Measurements from ENCODE around the gene MAFG.

The MAFG gene

DNA sequence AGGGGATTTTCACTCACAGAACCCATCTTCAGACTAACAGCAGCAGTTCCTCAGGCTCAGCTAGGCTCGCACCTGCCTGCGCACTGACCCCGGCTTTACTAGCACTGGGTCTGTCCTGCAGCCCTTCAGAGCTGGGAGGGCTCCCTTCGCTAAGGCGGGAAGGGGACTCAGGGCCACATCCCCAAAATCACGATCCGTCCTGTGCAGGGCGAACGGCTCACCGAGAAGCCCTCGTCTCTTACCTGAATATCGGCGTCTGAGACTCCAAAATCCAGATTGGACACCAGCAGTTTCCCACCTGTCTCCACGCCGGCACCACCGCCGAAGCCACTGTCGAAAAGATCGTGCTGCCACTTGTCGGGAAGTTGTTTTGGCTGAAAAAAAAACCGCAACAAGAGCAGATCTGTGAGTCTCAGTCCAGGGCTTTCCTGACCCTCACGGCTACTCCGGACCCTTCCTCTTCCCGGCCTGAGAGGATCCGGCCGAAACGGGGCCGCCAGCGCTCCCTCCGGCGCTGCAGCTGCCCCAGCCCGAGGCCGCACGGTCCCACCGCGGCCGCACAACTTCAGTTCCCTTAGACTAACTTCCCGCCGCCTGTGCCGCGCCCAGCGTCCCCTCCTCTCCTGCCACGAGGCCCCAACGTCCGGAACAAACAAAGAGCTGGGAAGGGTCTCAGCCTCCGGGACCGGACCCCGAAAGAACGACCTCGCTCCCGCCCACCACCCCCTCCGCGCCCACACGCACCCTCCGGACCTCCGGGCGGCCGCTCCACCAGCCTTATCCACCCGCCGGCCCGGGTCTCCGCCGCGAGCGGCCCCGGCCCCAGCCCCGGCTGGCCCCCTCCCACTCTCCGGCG, 36.9 kb downstream of the MAFG start (continued):
- TF ChIP-seq, protein P1, sequence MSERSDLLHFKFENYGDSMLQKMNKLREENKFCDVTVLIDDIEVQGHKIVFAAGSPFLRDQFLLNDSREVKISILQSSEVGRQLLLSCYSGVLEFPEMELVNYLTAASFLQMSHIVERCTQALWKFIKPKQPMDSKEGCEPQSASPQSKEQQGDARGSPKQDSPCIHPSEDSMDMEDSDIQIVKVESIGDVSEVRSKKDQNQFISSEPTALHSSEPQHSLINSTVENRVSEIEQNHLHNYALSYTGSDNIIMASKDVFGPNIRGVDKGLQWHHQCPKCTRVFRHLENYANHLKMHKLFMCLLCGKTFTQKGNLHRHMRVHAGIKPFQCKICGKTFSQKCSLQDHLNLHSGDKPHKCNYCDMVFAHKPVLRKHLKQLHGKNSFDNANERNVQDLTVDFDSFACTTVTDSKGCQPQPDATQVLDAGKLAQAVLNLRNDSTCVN (tag by site-specific recombination; optimal IDR thresholded peaks at IDR 0.05), result no peak
- TF ChIP-seq ZNF561 (tag by site-specific recombination; IDR thresholded peaks at IDR 0.05; ENCODE audit: borderline replicate concordance) (no peak), ZNF416 (tag by site-specific recombination; IDR thresholded peaks at IDR 0.05) (no peak), ZNF133 (tag by site-specific recombination; IDR thresholded peaks at IDR 0.05) (no peak), SP2 (tag by site-specific recombination; IDR thresholded peaks at IDR 0.05) (peak; percentile 17), ZNF23 (tag by site-specific recombination; IDR thresholded peaks at IDR 0.05; ENCODE audit: borderline replicate concordance) (no peak), ZNF48 (tag by site-specific recombination; IDR thresholded peaks at IDR 0.05) (no peak), ZFHX2 (tag by site-specific recombination; conservative IDR thresholded peaks at IDR 0.05) (peak; percentile 43), ZFP41 (tag by site-specific recombination; IDR thresholded peaks at IDR 0.05; ENCODE audit: borderline replicate concordance) (no peak)
- TF ChIP-seq, protein P2, sequence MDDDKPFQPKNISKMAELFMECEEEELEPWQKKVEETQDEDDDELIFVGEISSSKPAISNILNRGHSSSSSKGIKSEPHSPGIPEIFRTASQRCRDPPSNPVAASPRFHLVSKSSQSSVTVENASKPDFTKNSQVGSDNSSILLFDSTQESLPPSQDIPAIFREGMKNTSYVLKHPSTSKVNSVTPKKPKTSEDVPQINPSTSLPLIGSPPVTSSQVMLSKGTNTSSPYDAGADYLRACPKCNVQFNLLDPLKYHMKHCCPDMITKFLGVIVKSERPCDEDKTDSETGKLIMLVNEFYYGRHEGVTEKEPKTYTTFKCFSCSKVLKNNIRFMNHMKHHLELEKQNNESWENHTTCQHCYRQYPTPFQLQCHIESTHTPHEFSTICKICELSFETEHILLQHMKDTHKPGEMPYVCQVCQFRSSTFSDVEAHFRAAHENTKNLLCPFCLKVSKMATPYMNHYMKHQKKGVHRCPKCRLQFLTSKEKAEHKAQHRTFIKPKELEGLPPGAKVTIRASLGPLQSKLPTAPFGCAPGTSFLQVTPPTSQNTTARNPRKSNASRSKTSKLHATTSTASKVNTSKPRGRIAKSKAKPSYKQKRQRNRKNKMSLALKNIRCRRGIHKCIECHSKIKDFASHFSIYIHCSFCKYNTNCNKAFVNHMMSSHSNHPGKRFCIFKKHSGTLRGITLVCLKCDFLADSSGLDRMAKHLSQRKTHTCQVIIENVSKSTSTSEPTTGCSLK (tag by site-specific recombination; IDR thresholded peaks at IDR 0.05), result no peak
- TF ChIP-seq, protein P3, sequence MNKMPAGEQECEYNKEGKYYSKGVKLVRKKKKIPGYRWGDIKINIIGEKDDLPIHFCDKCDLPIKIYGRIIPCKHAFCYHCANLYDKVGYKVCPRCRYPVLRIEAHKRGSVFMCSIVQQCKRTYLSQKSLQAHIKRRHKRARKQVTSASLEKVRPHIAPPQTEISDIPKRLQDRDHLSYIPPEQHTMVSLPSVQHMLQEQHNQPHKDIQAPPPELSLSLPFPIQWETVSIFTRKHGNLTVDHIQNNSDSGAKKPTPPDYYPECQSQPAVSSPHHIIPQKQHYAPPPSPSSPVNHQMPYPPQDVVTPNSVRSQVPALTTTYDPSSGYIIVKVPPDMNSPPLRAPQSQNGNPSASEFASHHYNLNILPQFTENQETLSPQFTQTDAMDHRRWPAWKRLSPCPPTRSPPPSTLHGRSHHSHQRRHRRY (tag by site-specific recombination; IDR thresholded peaks at IDR 0.05), result no peak
- TF ChIP-seq, protein P4, sequence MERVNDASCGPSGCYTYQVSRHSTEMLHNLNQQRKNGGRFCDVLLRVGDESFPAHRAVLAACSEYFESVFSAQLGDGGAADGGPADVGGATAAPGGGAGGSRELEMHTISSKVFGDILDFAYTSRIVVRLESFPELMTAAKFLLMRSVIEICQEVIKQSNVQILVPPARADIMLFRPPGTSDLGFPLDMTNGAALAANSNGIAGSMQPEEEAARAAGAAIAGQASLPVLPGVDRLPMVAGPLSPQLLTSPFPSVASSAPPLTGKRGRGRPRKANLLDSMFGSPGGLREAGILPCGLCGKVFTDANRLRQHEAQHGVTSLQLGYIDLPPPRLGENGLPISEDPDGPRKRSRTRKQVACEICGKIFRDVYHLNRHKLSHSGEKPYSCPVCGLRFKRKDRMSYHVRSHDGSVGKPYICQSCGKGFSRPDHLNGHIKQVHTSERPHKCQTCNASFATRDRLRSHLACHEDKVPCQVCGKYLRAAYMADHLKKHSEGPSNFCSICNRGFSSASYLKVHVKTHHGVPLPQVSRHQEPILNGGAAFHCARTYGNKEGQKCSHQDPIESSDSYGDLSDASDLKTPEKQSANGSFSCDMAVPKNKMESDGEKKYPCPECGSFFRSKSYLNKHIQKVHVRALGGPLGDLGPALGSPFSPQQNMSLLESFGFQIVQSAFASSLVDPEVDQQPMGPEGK (tag by site-specific recombination; IDR thresholded peaks at IDR 0.05), result no peak

DNA sequence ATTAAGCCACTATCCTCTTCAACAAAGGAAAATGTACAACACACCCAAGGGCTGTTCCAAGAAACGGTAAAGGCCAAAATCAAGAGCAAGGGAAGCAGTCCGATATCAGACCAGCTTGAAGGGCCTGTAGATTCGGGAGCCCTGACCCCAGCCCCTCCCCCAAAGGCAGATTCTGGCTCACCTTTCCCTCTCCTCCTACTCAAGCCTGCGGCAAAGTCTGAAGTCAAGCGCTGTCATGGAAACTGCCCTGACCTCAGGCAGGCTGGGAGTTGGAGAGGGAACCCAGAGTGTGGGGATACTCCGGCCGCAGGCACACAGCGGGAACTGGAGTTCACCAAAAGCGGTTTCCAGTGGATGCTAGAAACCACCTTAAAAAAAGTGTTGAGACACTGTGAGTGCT, 37.9 kb downstream of the MAFG start:
- TF ChIP-seq ZBTB7A (tag by site-specific recombination; IDR thresholded peaks at IDR 0.05; ENCODE audit: low read depth) (no peak), REPIN1 (tag by site-specific recombination; IDR thresholded peaks at IDR 0.05; ENCODE audit: low read depth) (no peak), ZNF341 (tag by site-specific recombination; IDR thresholded peaks at IDR 0.05; ENCODE audit: low read depth) (peak; percentile 44; the same call in 1 of the 2 replicates)
- TF ChIP-seq, protein P5, sequence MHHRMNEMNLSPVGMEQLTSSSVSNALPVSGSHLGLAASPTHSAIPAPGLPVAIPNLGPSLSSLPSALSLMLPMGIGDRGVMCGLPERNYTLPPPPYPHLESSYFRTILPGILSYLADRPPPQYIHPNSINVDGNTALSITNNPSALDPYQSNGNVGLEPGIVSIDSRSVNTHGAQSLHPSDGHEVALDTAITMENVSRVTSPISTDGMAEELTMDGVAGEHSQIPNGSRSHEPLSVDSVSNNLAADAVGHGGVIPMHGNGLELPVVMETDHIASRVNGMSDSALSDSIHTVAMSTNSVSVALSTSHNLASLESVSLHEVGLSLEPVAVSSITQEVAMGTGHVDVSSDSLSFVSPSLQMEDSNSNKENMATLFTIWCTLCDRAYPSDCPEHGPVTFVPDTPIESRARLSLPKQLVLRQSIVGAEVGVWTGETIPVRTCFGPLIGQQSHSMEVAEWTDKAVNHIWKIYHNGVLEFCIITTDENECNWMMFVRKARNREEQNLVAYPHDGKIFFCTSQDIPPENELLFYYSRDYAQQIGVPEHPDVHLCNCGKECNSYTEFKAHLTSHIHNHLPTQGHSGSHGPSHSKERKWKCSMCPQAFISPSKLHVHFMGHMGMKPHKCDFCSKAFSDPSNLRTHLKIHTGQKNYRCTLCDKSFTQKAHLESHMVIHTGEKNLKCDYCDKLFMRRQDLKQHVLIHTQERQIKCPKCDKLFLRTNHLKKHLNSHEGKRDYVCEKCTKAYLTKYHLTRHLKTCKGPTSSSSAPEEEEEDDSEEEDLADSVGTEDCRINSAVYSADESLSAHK (tag by site-specific recombination; IDR thresholded peaks at IDR 0.05), result peak; percentile 13; the same call in 1 of the 2 replicates
- H3K4me3 ChIP-seq (ENCODE audit: low read depth, low read length), result no peak overlapping the region
- CTCF ChIA-PET, result interaction anchor here (1.1 kb wide), 1 partner anchor 148 kb away, joined by 4 read pairs; the partner anchor contains the start of gene DCXR
- POLR2A ChIA-PET, result interaction anchor here (1.4 to 1.6 kb wide), 2 partner anchors 56 to 206 kb away, joined by 3 read pairs; partner anchors contain the start of genes ARL16, HGS and MCRIP1
- H3K9me3 ChIP-seq (ENCODE audit: control insufficient read depth, insufficient read depth, low read depth, low read length), result no peaks in the 10 kb centered on the region
- peak overlapping the region; percentile 96; the same call in 1 of the 2 replicates for H3K27ac ChIP-seq (ENCODE audit: extremely low read depth, low read depth, low read length)
- H3K36me3 ChIP-seq (ENCODE audit: control insufficient read depth in 2 of 2, insufficient read depth in 1 of 2, low read length in 2 of 2), result peaks cover 53 to 73% of the 10 kb centered on the region in 2 experiments
- peaks cover 5% of the 10 kb centered on the region; the same call in 1 of the 2 replicates for H3K4me1 ChIP-seq (ENCODE audit: control insufficient read depth, insufficient read depth, low read length)
